HG03159 (cell line): ENCODE measurements around the gene MYOF.
A peak's percentile ranks its signal among the peaks of the same experiment; 100 is the strongest.
"Not testable (repeated sequence)": the region's sequence is repeated elsewhere in the genome, so short reads cannot be mapped to it uniquely, and the experiment has no call there.

Experiments
- ATAC-seq: cut with Tn5 transposase; IDR thresholded peaks from one replicate; pipeline ENCODE4 v1.9.1; 2021; ENCODE audit warnings: mild to moderate bottlenecking, moderate library complexity; ENCODE audit not compliant: unreplicated experiment

MYOF gene

DNA sequence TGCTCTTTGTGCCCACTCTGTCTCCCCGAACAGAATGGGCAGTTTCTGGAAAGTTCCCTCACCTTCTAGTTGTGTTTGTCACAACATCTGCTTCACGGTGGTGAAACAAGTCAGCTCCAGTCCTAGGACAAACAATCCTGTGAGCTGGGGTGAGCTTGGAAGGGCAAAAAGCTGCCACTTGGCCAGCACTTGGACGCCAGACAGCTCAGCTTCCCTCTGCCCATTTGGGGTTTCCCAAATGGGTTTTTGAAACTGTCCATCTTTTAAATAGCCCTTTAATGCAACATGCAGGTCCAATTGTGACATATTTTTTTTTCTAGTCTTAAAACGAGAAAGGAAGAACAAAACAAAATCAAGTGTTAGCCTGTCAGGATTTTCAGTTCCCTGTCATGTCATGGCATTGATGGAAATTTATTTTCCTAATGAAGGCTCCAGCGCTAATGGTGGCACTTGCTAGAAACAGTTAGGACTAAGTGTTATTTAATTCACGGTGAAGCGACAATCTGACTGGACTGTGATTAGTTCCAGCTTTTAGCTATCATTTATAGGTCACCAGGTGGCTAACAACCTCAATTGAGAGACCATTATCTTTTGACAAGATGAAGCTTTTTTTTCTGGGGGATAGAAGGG is 181.7 kb downstream of the MYOF start:
- ATAC-seq: no peak

GRCh38 chr10:93299606-93300287 is 182.4 kb downstream of the MYOF start:
- ATAC-seq: no peak

DNA sequence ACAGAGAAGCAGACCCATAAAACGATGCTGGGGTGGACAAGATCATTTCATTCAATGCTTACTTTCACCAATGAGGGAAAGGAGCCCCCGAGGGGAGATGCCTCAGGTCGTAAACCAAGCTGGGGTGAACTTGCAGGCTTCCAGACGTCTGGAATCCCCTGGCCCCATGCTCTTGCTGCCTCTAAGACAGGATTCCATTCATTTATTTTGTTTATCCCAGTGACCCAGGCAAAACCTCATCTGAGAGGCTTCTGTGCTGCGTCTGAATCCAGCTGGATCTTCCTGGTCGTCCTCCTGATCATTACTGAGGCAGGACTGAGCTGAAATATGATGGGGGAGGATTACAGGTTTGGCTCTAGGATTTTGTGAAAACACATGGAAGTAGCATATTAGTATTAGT is 182.9 kb downstream of the MYOF start:
- ATAC-seq: no peak

GRCh38 chr10:93296151-93296550 is 186.0 kb downstream of the MYOF start:
- no peak for ATAC-seq

DNA sequence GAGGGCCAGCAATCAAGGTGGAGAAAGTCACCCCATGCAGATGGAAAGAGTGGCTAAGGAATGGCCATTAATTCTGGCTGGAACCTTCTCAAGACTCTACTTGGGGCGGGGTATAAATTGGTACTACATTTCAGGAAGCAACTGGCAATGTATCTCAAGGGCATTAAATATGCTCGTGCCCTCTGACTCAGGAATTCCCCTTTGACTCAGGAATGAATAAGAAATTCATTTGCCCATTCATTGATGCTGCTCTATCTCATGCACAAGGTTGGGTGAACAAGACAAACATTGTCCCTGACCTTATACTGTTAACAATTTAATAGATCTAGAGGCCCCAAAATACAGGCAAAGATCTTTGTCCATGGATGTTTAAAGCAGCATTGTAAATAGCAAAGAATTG is 188.1 kb downstream of the MYOF start:
- ATAC-seq: no peak

GRCh38 chr10:93290661-93291354 is 191.3 kb downstream of the MYOF start:
- no peak for ATAC-seq

DNA sequence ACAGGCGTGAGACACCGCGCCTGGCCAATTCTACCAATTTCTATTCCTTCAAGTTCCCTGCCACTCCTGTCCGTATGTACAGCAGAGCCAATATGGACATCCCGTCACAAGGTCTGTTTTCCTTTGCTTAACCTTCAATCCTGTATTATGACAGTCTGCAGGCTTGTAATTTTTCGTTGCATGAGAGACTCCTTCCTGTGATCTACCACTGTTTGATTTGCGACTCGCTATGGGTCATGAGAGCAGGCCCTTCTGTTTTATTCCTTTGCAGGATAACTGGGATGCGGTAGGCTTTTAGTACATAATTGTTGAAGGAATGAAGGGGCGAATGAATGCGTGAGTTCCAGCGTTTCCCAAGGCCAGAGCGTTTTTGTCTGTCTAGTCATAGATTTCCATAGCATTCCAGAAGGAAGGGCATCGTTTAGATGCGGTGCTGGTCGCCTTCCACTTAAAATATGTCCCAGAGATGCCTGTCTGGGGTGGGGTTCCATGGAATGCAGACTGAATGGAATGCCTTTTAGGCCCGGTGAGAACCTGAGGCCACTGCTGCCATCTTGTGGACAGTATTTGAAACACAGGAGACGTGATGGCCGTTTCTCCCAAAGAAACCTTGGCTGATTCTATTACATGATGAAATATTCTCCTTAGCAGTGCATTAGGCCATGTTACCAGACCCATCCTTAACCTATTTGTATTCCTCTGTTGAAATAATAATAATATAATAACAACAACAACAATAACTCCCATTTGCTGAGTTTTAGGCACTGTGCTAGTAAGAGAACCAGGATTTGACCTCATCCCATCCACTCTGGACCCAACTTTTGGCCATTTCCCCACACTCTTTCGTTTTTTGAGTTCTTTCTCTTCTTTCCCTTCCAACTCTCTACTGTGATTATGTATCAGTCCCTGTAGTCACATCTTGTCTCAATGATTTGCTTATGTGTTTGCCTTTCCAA is 193.2 kb downstream of the MYOF start:
- ATAC-seq: no peak

- no peak for ATAC-seq
These were observed 194.4 kb downstream of the MYOF start for GRCh38 chr10:93287775-93288174.

DNA sequence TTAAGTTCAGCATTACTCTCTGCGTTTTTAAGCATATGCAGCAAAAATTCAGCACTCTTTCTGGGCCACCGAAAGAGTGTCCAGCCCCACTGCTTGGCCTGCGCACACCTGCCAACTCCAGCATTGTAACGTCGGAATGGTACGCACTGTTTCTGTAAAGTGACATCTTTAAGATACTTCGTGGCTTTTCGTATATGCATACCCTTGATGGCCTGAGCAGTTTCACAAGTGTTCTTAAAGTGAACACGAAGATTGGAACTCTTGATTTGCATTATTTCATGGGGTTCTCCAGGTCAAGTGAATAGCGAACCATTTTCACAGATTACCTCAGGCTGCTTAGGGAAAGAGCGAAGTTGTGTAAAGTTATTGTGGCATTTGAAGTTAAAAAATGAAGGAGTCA is 197.9 kb downstream of the MYOF start:
- ATAC-seq: not testable (repeated sequence)

- no peak for ATAC-seq
These were observed 200.8 kb downstream of the MYOF start for GRCh38 chr10:93281367-93281720.

DNA sequence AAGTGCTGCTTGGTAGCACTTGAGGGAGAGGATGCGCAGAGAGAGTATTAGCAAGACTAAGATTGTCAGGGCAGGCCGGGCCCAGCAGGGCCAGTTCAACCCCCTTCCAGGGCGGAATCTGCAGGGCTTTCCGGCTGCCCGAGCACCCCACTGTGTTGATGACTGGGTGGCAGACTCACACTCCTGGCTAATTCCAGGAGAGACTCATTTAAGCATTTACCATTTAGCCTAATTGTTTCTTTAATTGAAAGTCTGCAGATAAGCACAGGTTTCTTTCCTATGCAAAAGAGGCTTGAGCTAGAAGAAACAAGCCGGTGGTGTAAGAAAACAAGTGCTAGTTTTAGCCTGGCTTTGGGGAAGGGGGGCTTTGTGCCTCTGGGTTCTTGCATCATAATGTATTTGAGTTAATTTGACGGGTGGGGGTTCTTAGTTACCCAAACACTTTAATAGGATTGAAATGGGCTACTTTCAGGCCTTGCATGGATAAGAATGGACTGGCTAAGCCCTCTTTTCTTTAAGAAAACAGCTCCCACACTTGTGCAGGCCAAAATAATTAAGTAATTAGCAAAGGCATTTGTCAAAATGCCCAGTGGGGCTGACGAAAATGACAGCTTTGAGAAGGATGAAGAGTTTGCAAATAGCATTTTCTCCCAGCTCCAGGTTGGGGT is 201.3 kb downstream of the MYOF start:
- no peak for ATAC-seq

DNA sequence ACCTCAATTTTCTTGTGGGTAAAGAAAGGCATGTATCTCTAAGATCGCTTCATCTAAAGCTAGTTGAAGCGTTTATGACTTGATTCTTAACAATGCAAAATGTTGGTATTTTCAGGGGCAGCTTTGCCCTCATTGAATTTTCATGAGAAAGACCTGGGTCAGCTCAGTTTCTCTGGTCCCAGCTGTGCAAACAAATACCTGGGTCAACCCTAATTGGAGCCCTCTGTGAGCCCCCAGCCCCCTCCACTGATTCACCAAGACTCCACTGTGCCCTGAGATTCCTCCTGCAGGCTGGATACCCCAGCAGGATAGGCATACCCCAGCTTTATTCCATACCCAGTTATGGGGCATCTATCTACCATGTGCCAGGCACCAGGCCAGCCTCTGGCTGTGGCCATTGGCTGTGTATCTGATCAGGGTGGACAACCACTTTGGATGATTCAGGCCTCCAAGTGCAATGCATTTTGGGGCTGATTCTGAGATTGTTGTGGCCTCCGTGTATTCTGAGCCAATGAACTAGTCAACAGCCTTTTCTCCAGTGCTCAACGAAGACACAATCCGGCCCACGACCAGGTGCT is 201.9 kb downstream of the MYOF start:
- no peak for ATAC-seq

GRCh38 chr10:93277360-93277759 is 204.8 kb downstream of the MYOF start:
- no peak for ATAC-seq

DNA sequence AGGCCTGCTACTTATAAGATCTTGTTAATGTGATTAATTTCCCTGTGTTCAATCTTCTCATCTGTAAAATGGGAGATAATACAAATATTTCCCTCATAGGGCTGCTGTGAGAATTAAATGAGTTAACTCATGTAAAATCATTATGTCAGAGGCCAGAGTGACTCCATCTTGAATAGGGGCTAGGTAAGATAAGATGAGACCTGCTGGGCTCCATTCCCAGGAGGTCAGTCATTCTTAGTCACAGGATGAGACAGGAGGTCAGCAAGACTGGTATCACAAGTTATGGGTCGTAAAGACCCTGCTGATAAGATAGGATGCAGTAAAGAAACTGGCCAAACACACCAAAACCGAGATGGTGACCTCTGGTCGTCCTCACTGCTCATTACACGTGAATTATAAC is 207.7 kb downstream of the MYOF start:
- ATAC-seq: no peak

DNA sequence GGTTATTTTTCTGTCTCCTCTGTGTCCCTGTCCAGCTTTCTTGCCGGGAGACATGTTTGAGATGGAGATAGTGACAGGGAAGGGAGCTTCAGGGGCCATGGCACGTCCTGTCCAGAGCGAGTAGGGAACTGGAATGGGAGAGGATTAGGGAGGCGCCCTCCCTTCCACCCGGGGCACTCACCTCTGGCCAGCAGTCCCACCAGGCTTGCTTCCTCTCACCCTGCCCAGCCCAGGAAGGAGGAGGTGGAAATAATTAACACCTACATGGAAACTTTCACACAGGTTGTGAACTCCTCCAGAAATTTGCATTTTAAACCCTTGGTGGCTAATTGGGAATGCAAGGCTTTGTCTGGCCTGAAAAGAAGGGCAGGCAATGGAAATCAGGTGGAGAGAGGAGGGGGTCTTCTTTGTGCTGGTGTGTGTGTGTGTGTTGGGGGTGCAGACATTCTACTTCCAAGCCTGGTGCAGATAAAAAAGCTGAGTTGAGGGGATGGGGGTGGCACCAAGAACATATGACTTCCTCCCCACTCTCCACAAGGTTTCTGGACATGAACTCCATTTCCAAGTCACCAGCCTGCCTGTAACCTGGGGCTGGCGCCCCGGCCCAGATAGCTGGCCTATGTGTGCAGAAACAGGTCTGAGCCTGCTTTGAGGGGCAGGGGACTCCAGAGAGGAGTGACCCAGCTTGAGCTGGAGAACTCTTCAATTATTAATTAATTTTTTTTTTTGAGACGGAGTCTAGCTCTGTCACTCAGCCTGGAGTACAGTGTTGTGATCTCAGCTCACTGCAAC is 209.1 kb downstream of the MYOF start:
- ATAC-seq: no peak

DNA sequence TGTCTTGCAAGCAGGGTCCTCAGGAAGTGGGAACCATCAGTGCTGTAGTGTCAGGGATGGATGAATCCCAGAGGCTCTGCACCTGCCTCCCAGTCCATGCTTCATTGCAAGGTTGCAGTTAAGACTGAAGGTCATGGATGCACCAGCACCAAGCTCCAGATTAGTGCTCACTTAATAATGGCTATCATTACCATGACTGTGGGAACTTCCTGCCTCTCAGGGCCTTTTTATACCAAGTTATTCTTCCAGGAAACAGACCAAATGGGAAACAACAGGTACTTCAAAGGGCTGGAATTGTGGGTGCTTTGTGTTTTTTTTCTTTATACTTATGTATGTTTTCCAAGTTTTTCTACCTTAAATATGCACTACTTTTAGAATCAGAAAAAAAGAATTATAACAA is 210.8 kb downstream of the MYOF start:
- ATAC-seq: no peak

GRCh38 chr10:93269281-93269680 is 212.9 kb downstream of the MYOF start:
- ATAC-seq: no peak

- ATAC-seq: no peak
These were observed 214.1 kb downstream of the MYOF start for GRCh38 chr10:93268021-93268420.

DNA sequence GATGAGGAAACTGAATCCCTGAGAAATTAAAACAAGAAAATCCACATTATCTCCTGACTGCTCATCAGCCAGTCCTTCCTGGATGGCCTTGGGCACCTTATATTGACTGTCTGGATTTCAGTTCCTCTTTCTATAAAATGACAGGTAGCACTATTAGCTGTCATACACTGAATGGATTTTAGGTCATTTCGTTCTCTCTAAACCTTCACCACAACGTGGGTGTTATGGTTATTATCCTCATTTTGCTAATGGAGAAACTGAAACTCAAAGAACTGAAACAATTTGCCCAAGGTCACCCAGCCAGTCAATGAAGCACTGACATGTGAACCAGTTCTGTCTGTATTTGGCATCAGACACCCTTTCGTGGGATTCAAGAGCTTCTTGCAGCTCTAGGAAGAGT is 214.6 kb downstream of the MYOF start:
- ATAC-seq: peak; percentile 99

- ATAC-seq: peak; percentile 38
These were observed 215.3 kb downstream of the MYOF start for GRCh38 chr10:93266858-93267257.
